ENCODE measurements around the gene REEP2.

REEP2 gene

DNA sequence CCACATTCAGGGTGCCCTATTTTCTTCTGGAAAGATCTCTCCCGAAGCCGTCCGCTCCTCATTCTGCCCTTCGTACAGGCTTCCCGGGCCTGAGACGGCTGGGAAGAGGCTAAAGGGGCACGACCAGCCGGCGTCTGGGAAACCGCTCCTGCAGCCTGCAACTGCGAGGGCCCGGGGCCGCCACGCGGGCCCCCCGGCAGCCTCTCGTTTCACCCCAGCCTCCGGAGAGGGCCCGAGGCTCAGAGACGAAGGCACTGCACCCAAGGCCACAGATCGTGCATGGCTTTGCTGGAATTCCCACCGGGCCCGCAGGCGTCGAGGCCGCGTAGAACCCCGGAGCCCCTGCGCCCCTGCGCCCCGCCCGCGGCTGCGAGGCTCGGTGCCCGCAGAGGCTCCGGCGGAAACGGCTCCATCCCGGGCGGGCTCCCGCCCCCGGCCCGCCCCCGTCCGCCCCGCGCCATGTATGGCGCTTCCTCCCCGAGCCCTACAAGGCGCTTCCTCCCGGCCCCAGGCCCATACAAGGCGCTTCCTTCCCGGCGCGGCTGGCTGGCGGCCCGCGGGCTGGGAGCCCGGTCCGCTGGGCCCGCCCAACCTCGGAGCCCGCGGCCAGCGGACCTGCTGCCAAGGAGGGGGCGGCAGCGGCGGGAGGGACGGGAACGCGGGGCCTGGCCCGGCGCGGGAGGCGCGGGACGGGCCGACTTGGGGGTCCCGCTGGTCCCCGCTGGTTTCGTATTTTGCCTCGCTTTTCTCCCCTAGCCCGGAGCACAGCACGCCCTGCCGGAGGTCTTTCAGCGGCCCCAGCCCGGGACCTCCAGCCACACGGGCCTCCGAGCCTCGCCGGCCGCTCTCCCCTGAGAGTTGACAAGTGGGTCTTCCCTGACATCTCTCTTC is 53.1 kb downstream of the REEP2 start:
- Histone ChIP-seq H2BK15ac (ENCODE audit: low read length) (peak overlapping the region; percentile 79), H2AFZ (ENCODE audit: low read length) (peak overlapping the region; percentile 97), H2BK120ac (ENCODE audit: low read depth, low read length) (peak overlapping the region; percentile 64), H3K27ac (replicated peaks; ENCODE audit: low read length) (no peak overlapping the region), H2AK5ac (ENCODE audit: low read depth, low read length) (peak overlapping the region; percentile 91), H3K14ac (ENCODE audit: low read length) (peak overlapping the region; percentile 76), H3K18ac (ENCODE audit: low read length) (peak overlapping the region; percentile 99), H3K9ac (ENCODE audit: low read depth, low read length, poor library complexity) (peak overlapping the region; percentile 64), H2BK12ac (ENCODE audit: low read length) (no peak overlapping the region), H2BK5ac (ENCODE audit: low read length) (peak overlapping the region; percentile 47), H3K79me1 (ENCODE audit: low read depth, low read length) (no peaks in the 10 kb centered on the region), H4K8ac (ENCODE audit: low read depth, low read length) (no peak overlapping the region), H4K91ac (ENCODE audit: low read depth, low read length, poor library complexity) (no peak overlapping the region), H3K36me3 (replicated peaks in 1 of 2; ENCODE audit: control insufficient read depth in 2 of 2, insufficient read depth in 2 of 2, low read length in 2 of 2) (no peaks in the 10 kb centered on the region), H3K4ac (ENCODE audit: low read length) (peak overlapping the region; percentile 5), H3K9me3 (replicated peaks in 1 of 2; ENCODE audit: control insufficient read depth in 2 of 2, insufficient read depth in 1 of 2, low read depth in 1 of 2, low read length in 2 of 2) (peaks cover 0 to 2% of the 10 kb centered on the region in 2 donors), H3K4me3 (ENCODE audit: low read length in 2 of 2) (peak overlapping the region; percentile 70 to 76), H3K4me1 (ENCODE audit: control insufficient read depth in 2 of 2, insufficient read depth in 1 of 2, low read depth in 1 of 2, low read length in 2 of 2) (peaks cover 25 to 43% of the 10 kb centered on the region in 2 donors), H3K23ac (ENCODE audit: low read depth, low read length, poor library complexity) (peak overlapping the region; percentile 30), H3K4me2 (ENCODE audit: insufficient read depth, low read length, poor library complexity, severe bottlenecking) (peak overlapping the region; percentile 84), H3K27me3 (ENCODE audit: control insufficient read depth in 3 of 3, insufficient read depth in 3 of 3, low read depth in 1 of 3, low read length in 3 of 3) (peaks cover 0 to 3% (median 0%) of the 10 kb centered on the region in 3 experiments)
- peak; percentile 64 for DNase-seq (ENCODE audit: low spot score)
- WGBS, 2 donors (ENCODE audit: extremely low coverage in 2 of 2, insufficient read length in 2 of 2, insufficient replicate concordance in 1 of 2), result no CpG with 5 or more reads among the region's 93 CpGs

- peak overlapping the region; percentile 64 for H3K9ac ChIP-seq (ENCODE audit: low read depth, low read length, poor library complexity)
- peak overlapping the region; percentile 19 for H2BK15ac ChIP-seq (ENCODE audit: low read length)
- peak overlapping the region; percentile 97 for H2AFZ ChIP-seq (ENCODE audit: low read length)
- H2BK12ac ChIP-seq (ENCODE audit: low read length), result no peak overlapping the region
- H2BK120ac ChIP-seq (ENCODE audit: low read depth, low read length), result no peak overlapping the region
- H3K36me3 ChIP-seq (replicated peaks in 1 of 2; ENCODE audit: control insufficient read depth in 2 of 2, insufficient read depth in 2 of 2, low read length in 2 of 2), result no peaks in the 10 kb centered on the region
- no peak overlapping the region for H3K4ac ChIP-seq (ENCODE audit: low read length)
- peak overlapping the region; percentile 84 for H3K4me2 ChIP-seq (ENCODE audit: insufficient read depth, low read length, poor library complexity, severe bottlenecking)
- WGBS, 2 donors (ENCODE audit: extremely low coverage in 2 of 2, insufficient read length in 2 of 2, insufficient replicate concordance in 1 of 2), result no CpG with 5 or more reads among the region's 10 CpGs
- H3K4me3 ChIP-seq (ENCODE audit: low read length in 2 of 2), result peak overlapping the region; percentile 70 to 76
- H3K79me1 ChIP-seq (ENCODE audit: low read depth, low read length), result no peaks in the 10 kb centered on the region
- H2AK5ac ChIP-seq (ENCODE audit: low read depth, low read length), result peak overlapping the region; percentile 9
- peak overlapping the region; percentile 2 for H3K23ac ChIP-seq (ENCODE audit: low read depth, low read length, poor library complexity)
- no peak for DNase-seq (ENCODE audit: low spot score)
- H3K18ac ChIP-seq (ENCODE audit: low read length), result peak overlapping the region; percentile 93
- H3K27me3 ChIP-seq (ENCODE audit: control insufficient read depth in 3 of 3, insufficient read depth in 3 of 3, low read depth in 1 of 3, low read length in 3 of 3), result peaks cover 0 to 3% (median 0%) of the 10 kb centered on the region in 3 experiments
- H4K8ac ChIP-seq (ENCODE audit: low read depth, low read length), result no peak overlapping the region
- H3K27ac ChIP-seq (replicated peaks; ENCODE audit: low read length), result peak overlapping the region; percentile 5
- no peak overlapping the region for H4K91ac ChIP-seq (ENCODE audit: low read depth, low read length, poor library complexity)
- H2BK5ac ChIP-seq (ENCODE audit: low read length), result peak overlapping the region; percentile 47
- H3K4me1 ChIP-seq (ENCODE audit: control insufficient read depth in 2 of 2, insufficient read depth in 1 of 2, low read depth in 1 of 2, low read length in 2 of 2), result peaks cover 25 to 41% of the 10 kb centered on the region in 2 donors
- peak overlapping the region; percentile 48 for H3K14ac ChIP-seq (ENCODE audit: low read length)
- peaks cover 0 to 2% of the 10 kb centered on the region in 2 donors for H3K9me3 ChIP-seq (replicated peaks in 1 of 2; ENCODE audit: control insufficient read depth in 2 of 2, insufficient read depth in 1 of 2, low read depth in 1 of 2, low read length in 2 of 2)
Measured at GRCh38 chr5:138492560-138493045, 53.7 kb downstream of the REEP2 start.

- Histone ChIP-seq H2AFZ (ENCODE audit: low read length) (no peak overlapping the region), H4K91ac (ENCODE audit: low read depth, low read length, poor library complexity) (no peak overlapping the region), H2AK5ac (ENCODE audit: low read depth, low read length) (no peak overlapping the region), H2BK120ac (ENCODE audit: low read depth, low read length) (no peak overlapping the region), H3K4me3 (ENCODE audit: low read length in 2 of 2) (no peak overlapping the region), H2BK15ac (ENCODE audit: low read length) (no peak overlapping the region), H3K9ac (ENCODE audit: low read depth, low read length, poor library complexity) (no peak overlapping the region), H3K9me3 (replicated peaks in 1 of 2; ENCODE audit: control insufficient read depth in 2 of 2, insufficient read depth in 1 of 2, low read depth in 1 of 2, low read length in 2 of 2) (peaks cover 0 to 2% of the 10 kb centered on the region in 2 donors), H2BK5ac (ENCODE audit: low read length) (no peak overlapping the region), H3K27ac (replicated peaks; ENCODE audit: low read length) (no peak overlapping the region), H3K14ac (ENCODE audit: low read length) (no peak overlapping the region), H3K4me2 (ENCODE audit: insufficient read depth, low read length, poor library complexity, severe bottlenecking) (no peak overlapping the region), H3K4me1 (ENCODE audit: control insufficient read depth in 2 of 2, insufficient read depth in 1 of 2, low read depth in 1 of 2, low read length in 2 of 2) (peaks cover 25 to 29% of the 10 kb centered on the region in 2 donors), H3K79me1 (ENCODE audit: low read depth, low read length) (no peaks in the 10 kb centered on the region), H3K27me3 (ENCODE audit: control insufficient read depth in 3 of 3, insufficient read depth in 3 of 3, low read depth in 1 of 3, low read length in 3 of 3) (peaks cover 0 to 3% (median 0%) of the 10 kb centered on the region in 3 experiments), H3K4ac (ENCODE audit: low read length) (no peak overlapping the region), H2BK12ac (ENCODE audit: low read length) (no peak overlapping the region), H3K36me3 (replicated peaks in 1 of 2; ENCODE audit: control insufficient read depth in 2 of 2, insufficient read depth in 2 of 2, low read length in 2 of 2) (no peaks in the 10 kb centered on the region), H3K23ac (ENCODE audit: low read depth, low read length, poor library complexity) (no peak overlapping the region), H4K8ac (ENCODE audit: low read depth, low read length) (no peak overlapping the region), H3K18ac (ENCODE audit: low read length) (no peak overlapping the region)
- no CpG with 5 or more reads among the region's 7 CpGs for WGBS, 2 donors (ENCODE audit: extremely low coverage in 2 of 2, insufficient read length in 2 of 2, insufficient replicate concordance in 1 of 2)
- no peak for DNase-seq (ENCODE audit: low spot score)
Measured at GRCh38 chr5:138495351-138495750, 56.5 kb downstream of the REEP2 start.
